H1 (cell line): ENCODE measurements around the gene ABCB7. TPM values are rescaled to one million over a fixed set of nuclear protein-coding genes. Genes with fewer than 3 reads are reported as not detected.
"Not testable (repeated sequence)": the region's sequence is repeated elsewhere in the genome, so short reads cannot be mapped to it uniquely, and the experiment has no call there.

ENCODE experiments used
- CTCF ChIA-PET: fragments of 300-600 bp; sonication (Branson Sonifier 250); formaldehyde crosslinking; loops from one replicate; lab custom pipeline; 2021; ENCODE audit not compliant: partially characterized antibody; lab: Charles Lee
- POLR2A ChIA-PET: fragments of 300-600 bp; sonication (Branson Sonifier 250); formaldehyde crosslinking; loops from one replicate; lab custom pipeline; 2021; ENCODE audit warnings: inconsistent platforms; ENCODE audit not compliant: partially characterized antibody; lab: Charles Lee
- DNase-seq, 2 experiments: peaks; one replicate each; pipeline versions ENCODE4 v3.0.0 to v3.0.0-alpha.2; 2010 to 2022; ENCODE audit warnings: low spot score in 2 of 2, low read depth in 1 of 2, mixed read lengths in 1 of 2
- FAIRE-seq: peaks from 2 replicates; lab custom pipeline; 2011; peaks lifted over from hg19 to GRCh38; lab: Jason Lieb, UNC
- H2AFZ ChIP-seq: 2 replicates; pipeline ENCODE4 v1.8.1; 2012; ENCODE audit warnings: low read length, inconsistent platforms
- H2AK5ac ChIP-seq: 2 replicates; pipeline ENCODE4 v1.6.1; 2013; ENCODE audit warnings: low read depth, low read length
- H2BK120ac ChIP-seq: replicated peaks from 2 replicates; pipeline ENCODE3; 2013; ENCODE audit warnings: low read depth, low read length, inconsistent platforms
- H2BK12ac ChIP-seq: 2 replicates; pipeline ENCODE4 v1.6.1; 2013; ENCODE audit warnings: low read depth, low read length
- H2BK15ac ChIP-seq: 2 replicates; pipeline ENCODE4 v1.6.1; 2013; ENCODE audit warnings: low read length
- H2BK20ac ChIP-seq: 2 replicates; pipeline ENCODE4 v1.6.1; 2013; ENCODE audit warnings: low read length
- H2BK5ac ChIP-seq: 2 replicates; pipeline ENCODE4 v1.6.1; 2013; ENCODE audit warnings: low read depth, low read length
- H3K14ac ChIP-seq: 2 replicates; pipeline ENCODE4 v1.6.1; 2013; ENCODE audit warnings: inconsistent platforms; ENCODE audit not compliant: insufficient read length
- H3K18ac ChIP-seq: 2 replicates; pipeline ENCODE4 v1.6.1; 2013; ENCODE audit warnings: low read length; ENCODE audit errors: extremely low read depth
- H3K23ac ChIP-seq: 2 replicates; pipeline ENCODE4 v1.6.1; 2013; ENCODE audit warnings: inconsistent platforms; ENCODE audit not compliant: insufficient read length
- H3K23me2 ChIP-seq: 2 replicates; pipeline ENCODE4 v1.6.1; 2013; ENCODE audit warnings: low read depth, low read length
- H3K27ac ChIP-seq: 2 replicates; pipeline ENCODE4 v1.6.1; 2011; ENCODE audit warnings: low read depth, low read length, inconsistent platforms
- H3K27me3 ChIP-seq, 4 experiments: replicated peaks in 1 of 4; 1 replicate in 1 of 4; 2 replicates in 3 of 4; pipeline versions ENCODE4 v1.6.1 to v1.8.1; 2011 to 2013; ENCODE audit warnings: low read length in 3 of 4, mild to moderate bottlenecking in 3 of 4, inconsistent platforms in 2 of 4, mixed read lengths in 2 of 4, moderate library complexity in 1 of 4; ENCODE audit not compliant: control insufficient read depth in 3 of 4, insufficient read depth in 3 of 4; ENCODE audit errors: extremely low read depth in 1 of 4
- H3K36me3 ChIP-seq, 4 experiments: 2 replicates each; pipeline versions ENCODE4 v1.6.1 to v1.8.1; 2011 to 2013; ENCODE audit warnings: mild to moderate bottlenecking in 4 of 4, low read length in 3 of 4, moderate library complexity in 2 of 4, control low read depth in 1 of 4, inconsistent platforms in 1 of 4; ENCODE audit not compliant: insufficient read depth in 4 of 4, control insufficient read depth in 2 of 4
- H3K4ac ChIP-seq: replicated peaks from 2 replicates; pipeline ENCODE3; 2013; ENCODE audit warnings: low read length, low read depth, mixed read lengths, inconsistent platforms; ENCODE audit not compliant: insufficient read length
- H3K4me1 ChIP-seq, 4 experiments: replicated peaks in 1 of 4; 1 replicate in 1 of 4; 2 replicates in 3 of 4; pipeline versions ENCODE4 v1.6.1 to v1.8.1; 2011 to 2013; ENCODE audit warnings: low read length in 3 of 4, inconsistent platforms in 2 of 4, mixed read lengths in 1 of 4; ENCODE audit not compliant: insufficient read depth in 4 of 4, control insufficient read depth in 3 of 4
- H3K4me2 ChIP-seq, 2 experiments: 2 replicates each; pipeline versions ENCODE4 v1.6.1 to v1.8.1; 2011 to 2013; ENCODE audit warnings: low read depth in 2 of 2, low read length in 2 of 2, control low read depth in 1 of 2, inconsistent platforms in 1 of 2, mild to moderate bottlenecking in 1 of 2; ENCODE audit not compliant: insufficient read depth in 1 of 2
- H3K4me3 ChIP-seq, 4 experiments: fragments of 200-600, 300-600 bp in 1 of 4; sonication (generic), shearing (Covaris generic), sonication (Bioruptor Twin) in 1 of 4; 2 replicates each; pipeline versions ENCODE4 v1.5.1 to v1.8.1; 2011 to 2016; ENCODE audit warnings: low read length in 4 of 4, low read depth in 3 of 4, control low read depth in 2 of 4, inconsistent platforms in 2 of 4, mild to moderate bottlenecking in 2 of 4, mixed read lengths in 1 of 4, moderate library complexity in 1 of 4; ENCODE audit not compliant: insufficient read depth in 2 of 4; ENCODE audit errors: extremely low read depth in 1 of 4
- H3K56ac ChIP-seq: replicated peaks from 2 replicates; pipeline ENCODE3; 2013; ENCODE audit warnings: low read depth, mild to moderate bottlenecking, mixed read lengths, low read length, inconsistent platforms; ENCODE audit not compliant: insufficient read length
- H3K79me1 ChIP-seq: 2 replicates; pipeline ENCODE4 v1.6.1; 2013; ENCODE audit warnings: low read depth, low read length, control low read depth
- H3K79me2 ChIP-seq, 2 experiments: 2 replicates each; pipeline versions ENCODE4 v1.6.1 to v1.8.1; 2012 to 2013; ENCODE audit warnings: low read length in 2 of 2, mild to moderate bottlenecking in 2 of 2, inconsistent platforms in 1 of 2; ENCODE audit not compliant: insufficient read depth in 2 of 2, control insufficient read depth in 1 of 2
- H3K9ac ChIP-seq, 4 experiments: replicated peaks in 1 of 4; 1 replicate in 1 of 4; 2 replicates in 3 of 4; pipeline versions ENCODE4 v1.6.1 to v1.8.1; 2011 to 2013; ENCODE audit warnings: low read depth in 3 of 4, low read length in 3 of 4, control low read depth in 2 of 4, mild to moderate bottlenecking in 2 of 4, moderate library complexity in 2 of 4, inconsistent platforms in 1 of 4; ENCODE audit errors: extremely low read depth in 1 of 4
- H3K9me3 ChIP-seq, 2 experiments: 2 replicates each; pipeline versions ENCODE4 v1.6.1 to v1.8.1; 2012 to 2013; ENCODE audit warnings: mild to moderate bottlenecking in 2 of 2, moderate library complexity in 2 of 2, control low read depth in 1 of 2, inconsistent platforms in 1 of 2, low read depth in 1 of 2, low read length in 1 of 2, mixed read lengths in 1 of 2; ENCODE audit not compliant: insufficient read depth in 2 of 2
- H4K20me1 ChIP-seq, 2 experiments: replicated peaks in 1 of 2; 2 replicates each; pipeline versions ENCODE3 to v1.8.1; 2011 to 2013; ENCODE audit warnings: inconsistent platforms in 2 of 2, low read length in 2 of 2, mild to moderate bottlenecking in 1 of 2; ENCODE audit not compliant: insufficient read depth in 2 of 2, control insufficient read depth in 1 of 2
- H4K5ac ChIP-seq: 2 replicates; pipeline ENCODE4 v1.6.1; 2013; ENCODE audit warnings: low read length, low read depth, mixed read lengths, inconsistent platforms; ENCODE audit not compliant: insufficient read length
- H4K8ac ChIP-seq: 2 replicates; pipeline ENCODE4 v1.8.0; 2013; ENCODE audit warnings: mild to moderate bottlenecking, moderate library complexity, low read length, inconsistent platforms; ENCODE audit not compliant: insufficient read depth; ENCODE audit errors: extremely low read depth
- H4K91ac ChIP-seq: replicated peaks from 2 replicates; pipeline ENCODE3; 2013; ENCODE audit warnings: low read length, mixed read lengths, inconsistent platforms; ENCODE audit not compliant: insufficient read length
- WGBS, 2 experiments: shearing (Covaris generic) in 1 of 2; methylation state at CpG; one replicate each; pipeline versions ENCODE4 v1.1.6 to v1.1.7; 2013 to 2015; ENCODE audit warnings: low lambda C conversion rate in 2 of 2, mixed read lengths in 2 of 2, inconsistent platforms in 1 of 2, low coverage in 1 of 2, missing lambda C conversion rate in 1 of 2; ENCODE audit not compliant: insufficient replicate concordance in 2 of 2, insufficient coverage in 1 of 2, insufficient read length in 1 of 2; ENCODE audit errors: extremely low coverage in 1 of 2, missing lambda C conversion rate in 1 of 2; 5-methylcytosine and 5-hydroxymethylcytosine counted together
- polyA plus RNA-seq, 7 experiments: library from polyadenylated mRNA; depleted of rRNA in 3 of 7; stranded (reverse) in 5 of 7; unstranded in 2 of 7; fragments of >200 nt in 5 of 7; fragments of 200-250 nt in 2 of 7; gene quantifications; 1 replicate in 5 of 7; 2 replicates in 1 of 7; 4 replicates in 1 of 7; pipeline versions ENCODE4 v1.2.1 to v1.2.3, GENCODE V29; 2011 to 2013; ENCODE audit warnings: missing spikeins in 2 of 7, mixed read lengths in 2 of 7
- total RNA-seq: library from RNA; stranded (reverse); fragmentation: NEBNext Ultra II Directional; extraction: Animal tissue kit (Norgen Biotek cat#: 25700); gene quantifications from 2 replicates; pipeline ENCODE4 v1.2.1, GENCODE V29; 2021

ABCB7 gene
- total and polyA plus RNA-seq, 2 of the 8 experiments (the other 6 are each of a cell fraction or from before 2014, with no cell fraction given), result 24.3 to 43.3 TPM

DNA sequence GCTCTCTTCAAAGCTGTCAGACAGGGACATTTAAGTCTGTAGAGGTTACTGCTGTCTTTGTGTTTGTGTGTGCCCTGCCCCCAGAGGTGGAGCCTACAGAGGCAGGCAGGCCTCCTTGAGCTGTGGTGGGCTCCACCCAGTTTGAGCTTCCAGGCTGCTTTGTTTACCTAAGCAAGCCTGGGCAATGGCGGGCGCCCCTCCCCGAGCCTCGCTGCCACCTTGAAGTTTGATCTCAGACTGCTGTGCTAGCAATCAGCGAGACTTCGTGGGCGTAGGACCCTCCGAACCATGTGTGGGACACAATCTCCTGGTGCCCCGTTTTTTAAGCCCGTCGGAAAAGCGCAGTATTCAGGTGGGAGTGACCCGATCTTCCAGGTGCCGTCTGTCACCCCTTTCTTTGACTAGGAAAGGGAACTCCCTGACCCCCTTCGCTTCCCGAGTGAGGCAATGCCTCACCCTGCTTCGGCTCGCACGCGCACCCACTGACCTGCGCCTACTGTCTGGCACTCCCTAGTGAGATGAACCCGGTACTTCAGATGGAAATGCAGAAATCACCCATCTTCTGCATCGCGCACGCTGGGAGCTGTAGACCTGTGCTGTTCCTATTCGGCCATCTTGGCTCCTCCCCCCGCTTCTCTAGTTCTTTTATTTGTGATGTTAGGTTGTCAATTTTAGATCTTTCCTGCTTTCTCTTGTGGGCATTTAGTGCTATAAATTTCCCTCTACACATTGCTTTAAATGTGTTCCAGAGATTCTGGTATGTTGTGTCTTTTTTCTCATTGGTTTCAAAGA, 32.5 kb upstream of the ABCB7 start:
- H3K9ac ChIP-seq, H3K4ac ChIP-seq, POLR2A ChIA-PET, H3K23me2 ChIP-seq, H3K4me3 ChIP-seq, H3K4me1 ChIP-seq, CTCF ChIA-PET, H3K18ac ChIP-seq, H2BK120ac ChIP-seq, DNase-seq, H4K20me1 ChIP-seq, H3K79me2 ChIP-seq, H3K9me3 ChIP-seq, H3K4me2 ChIP-seq, H2BK20ac ChIP-seq, H2BK5ac ChIP-seq, H2AK5ac ChIP-seq, H3K23ac ChIP-seq, H3K79me1 ChIP-seq, H3K27ac ChIP-seq, H4K8ac ChIP-seq, H2BK12ac ChIP-seq, H2BK15ac ChIP-seq, H4K5ac ChIP-seq, H2AFZ ChIP-seq, FAIRE-seq, H3K56ac ChIP-seq, H3K14ac ChIP-seq, H4K91ac ChIP-seq, H3K27me3 ChIP-seq, H3K36me3 ChIP-seq: not testable (repeated sequence)
- WGBS, 2 experiments, result 91% methylated on average over 8 of the region's 27 CpGs; no CpG with 5 or more reads in 1 of the 2 experiments
